Heart left ventricle (tissue), 13 donors: ENCODE data around the gene RDH8.

Source experiments
- CTCF ChIP-seq, 12 donors: fragments of 200-600 bp; sonication (generic) in 4 of 12; IDR thresholded peaks; one replicate each; pipeline versions ENCODE4 v1.5.0 to v1.8.0; 2018 to 2022; ENCODE audit warnings: antibody characterized with exemption in 12 of 12, mild to moderate bottlenecking in 5 of 12
- POLR2A ChIP-seq, 2 donors: fragments of 450-650 bp; IDR thresholded peaks; one replicate each; pipeline ENCODE4 v1.6.1; 2017; ENCODE audit warnings: antibody characterized with exemption in 2 of 2, mild to moderate bottlenecking in 2 of 2, moderate library complexity in 2 of 2
- donor health status: ischemic (EF 13 %, LVEDD 7.1; RV severe dilation, severe dysfunction).
- donor health status: DM: no; HTN: yes; CAD: no.
- donor health status: DM: no; HTN: no; CAD: no.
- donor health status: ischemic (EF 25% LVEDD 6.9; RV normal size, moderate dysfunction).
- donor health status: ischemic (EF 25% LVEDD 5.7; RV mildly dilated, moderate dysfunction).
- donor health status: ischemic (EF 35%, LVEDD 5.7; RV mildly dilated, moderate dysfunction).
- donor health status: nonischemic (EF 11% LVEDD 7.7; RV severe dilation, severe dysfunction).
- donor health status: DM: yes; HTN: yes; CAD: no.
- donor health status: PGD.
- donor health status: ischemic (EF 29% LVEDD 5.4; RV normal size, mild dysfunction).
- donor health status: nonischemic (EF 23%, LVEDD 6.1; RV moderate dilation, normal function).

- no peak for TF ChIP-seq POLR2A (IDR thresholded peaks at IDR 0.05)
- no peak for TF ChIP-seq CTCF (IDR thresholded peaks at IDR 0.05)
Observed at GRCh38 chr19:9989504-9989903, 23.8 kb upstream of the RDH8 start.
